HEK293 (cell line): Measurements from ENCODE around the gene NOLC1.
A peak's percentile ranks its signal among the peaks of the same experiment; 100 is the strongest.

Source experiments
- CTCF ChIA-PET: fragments of 350-600 bp; formaldehyde crosslinking; extraction: SDS; loops from one replicate; lab custom pipeline; 2021; ENCODE audit warnings: antibody characterized with exemption; lab: Yijun Ruan, JAX
- POLR2A ChIA-PET: fragments of 300-600 bp; formaldehyde crosslinking; extraction: SDS; loops from one replicate; lab custom pipeline; 2020; ENCODE audit warnings: antibody characterized with exemption, inconsistent platforms; lab: Yijun Ruan, JAX
- H3K27ac ChIP-seq: fragments of 200-500 bp; sonication (Bioruptor generic); 2 replicates; pipeline ENCODE4 v1.5.1; 2014; ENCODE audit warnings: low read depth, low read length, control low read depth, inconsistent platforms; ENCODE audit errors: extremely low read depth
- H3K36me3 ChIP-seq, 2 experiments: fragments of 200-500 bp in 1 of 2; sonication (Bioruptor generic) in 1 of 2; 1 replicate in 1 of 2; 2 replicates in 1 of 2; pipeline ENCODE4 v1.5.1; 2014 to 2017; ENCODE audit warnings: inconsistent platforms in 2 of 2, low read length in 2 of 2; ENCODE audit not compliant: control insufficient read depth in 2 of 2, insufficient read depth in 1 of 2
- H3K4me1 ChIP-seq: fragments of 200-500 bp; sonication (Bioruptor generic); 2 replicates; pipeline ENCODE4 v1.5.1; 2014; ENCODE audit warnings: mild to moderate bottlenecking, low read length, inconsistent platforms; ENCODE audit not compliant: control insufficient read depth, insufficient read depth
- H3K4me3 ChIP-seq: 2 replicates; pipeline ENCODE4 v1.5.1; 2011; ENCODE audit warnings: low read depth, mild to moderate bottlenecking, control low read depth, low read length, moderate library complexity
- H3K9me3 ChIP-seq: fragments of 200-500 bp; sonication (Bioruptor generic); 2 replicates; pipeline ENCODE4 v1.5.1; 2014; ENCODE audit warnings: low read depth, low read length, inconsistent platforms; ENCODE audit not compliant: control insufficient read depth, insufficient read depth
- HOXD13 ChIP-seq: sonication (generic); formaldehyde crosslinking; IDR thresholded peaks from 2 replicates; pipeline ENCODE4 v1.8.0; 2022; ENCODE audit warnings: missing genetic modification reagents, borderline replicate concordance
- IKZF3 ChIP-seq: fragments of 450-650 bp; IDR thresholded peaks from 2 replicates; pipeline ENCODE4 v1.5.0; 2018; ENCODE audit warnings: missing biosample characterization, mild to moderate bottlenecking, missing genetic modification characterization, moderate library complexity
- WT1 ChIP-seq: fragments of 450-650 bp; formaldehyde crosslinking; IDR thresholded peaks from 2 replicates; pipeline ENCODE4 v1.5.1; 2016; ENCODE audit warnings: missing biosample characterization, missing genetic modification characterization
- ZBTB17 ChIP-seq: fragments of 450-650 bp; formaldehyde crosslinking; IDR thresholded peaks from 2 replicates; pipeline ENCODE4 v1.5.1; 2016; ENCODE audit warnings: missing biosample characterization, missing genetic modification characterization
- ZBTB21 ChIP-seq: fragments of 450-650 bp; formaldehyde crosslinking; IDR thresholded peaks from 2 replicates; pipeline ENCODE4 v1.5.1; 2017; ENCODE audit warnings: missing biosample characterization, missing genetic modification characterization
- ZFHX2 ChIP-seq: fragments of 450-650 bp; formaldehyde crosslinking; conservative IDR thresholded peaks from 2 replicates; pipeline ENCODE4 v1.5.1; 2016; ENCODE audit warnings: missing biosample characterization, missing genetic modification characterization
- ZNF112 ChIP-seq: fragments of 450-650 bp; formaldehyde crosslinking; IDR thresholded peaks from 2 replicates; pipeline ENCODE4 v1.5.0; 2017; ENCODE audit warnings: missing biosample characterization, missing genetic modification characterization
- ZNF133 ChIP-seq: fragments of 450-650 bp; formaldehyde crosslinking; IDR thresholded peaks from 2 replicates; pipeline ENCODE4 v1.5.1; 2016; ENCODE audit warnings: missing biosample characterization, missing genetic modification characterization
- ZNF146 ChIP-seq: fragments of 450-650 bp; formaldehyde crosslinking; IDR thresholded peaks from 2 replicates; pipeline ENCODE4 v1.5.1; 2016; ENCODE audit warnings: missing biosample characterization, missing genetic modification characterization
- ZNF16 ChIP-seq: fragments of 450-650 bp; formaldehyde crosslinking; IDR thresholded peaks from 2 replicates; pipeline ENCODE4 v1.5.1; 2016; ENCODE audit warnings: low read depth, missing biosample characterization, missing genetic modification characterization
- ZNF350 ChIP-seq: fragments of 450-650 bp; formaldehyde crosslinking; IDR thresholded peaks from 2 replicates; pipeline ENCODE4 v1.5.0; 2017; ENCODE audit warnings: missing biosample characterization, mild to moderate bottlenecking, missing genetic modification characterization
- ZNF354C ChIP-seq: fragments of 450-650 bp; formaldehyde crosslinking; IDR thresholded peaks from 2 replicates; pipeline ENCODE4 v1.5.1; 2016; ENCODE audit warnings: missing biosample characterization, missing genetic modification characterization, low read depth, borderline replicate concordance
- ZNF433 ChIP-seq: fragments of 450-650 bp; formaldehyde crosslinking; IDR thresholded peaks from 2 replicates; pipeline ENCODE4 v1.5.1; 2016; ENCODE audit warnings: missing biosample characterization, missing genetic modification characterization, low read depth
- ZNF473 ChIP-seq: fragments of 450-650 bp; formaldehyde crosslinking; IDR thresholded peaks from 2 replicates; pipeline ENCODE4 v1.5.1; 2017; ENCODE audit warnings: missing biosample characterization, missing genetic modification characterization
- ZNF529 ChIP-seq: fragments of 450-650 bp; formaldehyde crosslinking; IDR thresholded peaks from 2 replicates; pipeline ENCODE4 v1.5.1; 2017; ENCODE audit warnings: missing genetic modification characterization, missing biosample characterization; ENCODE audit not compliant: insufficient replicate concordance
- ZNF658 ChIP-seq: fragments of 450-650 bp; formaldehyde crosslinking; IDR thresholded peaks from 2 replicates; pipeline ENCODE4; 2016; ENCODE audit warnings: missing biosample characterization, missing genetic modification characterization
- ZNF664 ChIP-seq: fragments of 450-650 bp; formaldehyde crosslinking; IDR thresholded peaks from 2 replicates; pipeline ENCODE4 v1.5.1; 2016; ENCODE audit warnings: missing biosample characterization, missing genetic modification characterization
- ZNF677 ChIP-seq: fragments of 450-650 bp; IDR thresholded peaks from 2 replicates; pipeline ENCODE4 v1.5.0; 2018; ENCODE audit warnings: missing biosample characterization, mild to moderate bottlenecking, missing genetic modification characterization, moderate library complexity
- ZNF791 ChIP-seq: fragments of 450-650 bp; formaldehyde crosslinking; IDR thresholded peaks from 2 replicates; pipeline ENCODE4 v1.5.1; 2016; ENCODE audit warnings: missing biosample characterization, missing genetic modification characterization
- TF ChIP-seq, protein P1 (sequence below): fragments of 450-650 bp; IDR thresholded peaks from 2 replicates; pipeline ENCODE4 v1.5.1; 2018; ENCODE audit warnings: missing biosample characterization, missing genetic modification characterization
- TF ChIP-seq, protein P2 (sequence below): fragments of 450-650 bp; formaldehyde crosslinking; IDR thresholded peaks from 2 replicates; pipeline ENCODE4 v1.5.1; 2017; ENCODE audit warnings: missing biosample characterization, mild to moderate bottlenecking, missing genetic modification characterization, moderate library complexity
- TF ChIP-seq, protein P3 (sequence below): fragments of 450-650 bp; formaldehyde crosslinking; IDR thresholded peaks from 2 replicates; pipeline ENCODE4 v1.5.1; 2016; ENCODE audit warnings: missing biosample characterization, missing genetic modification characterization
- TF ChIP-seq, protein P4 (sequence below): fragments of 450-650 bp; formaldehyde crosslinking; IDR thresholded peaks from 2 replicates; pipeline ENCODE4 v1.5.1; 2016; ENCODE audit warnings: missing biosample characterization, missing genetic modification characterization

The NOLC1 gene

DNA sequence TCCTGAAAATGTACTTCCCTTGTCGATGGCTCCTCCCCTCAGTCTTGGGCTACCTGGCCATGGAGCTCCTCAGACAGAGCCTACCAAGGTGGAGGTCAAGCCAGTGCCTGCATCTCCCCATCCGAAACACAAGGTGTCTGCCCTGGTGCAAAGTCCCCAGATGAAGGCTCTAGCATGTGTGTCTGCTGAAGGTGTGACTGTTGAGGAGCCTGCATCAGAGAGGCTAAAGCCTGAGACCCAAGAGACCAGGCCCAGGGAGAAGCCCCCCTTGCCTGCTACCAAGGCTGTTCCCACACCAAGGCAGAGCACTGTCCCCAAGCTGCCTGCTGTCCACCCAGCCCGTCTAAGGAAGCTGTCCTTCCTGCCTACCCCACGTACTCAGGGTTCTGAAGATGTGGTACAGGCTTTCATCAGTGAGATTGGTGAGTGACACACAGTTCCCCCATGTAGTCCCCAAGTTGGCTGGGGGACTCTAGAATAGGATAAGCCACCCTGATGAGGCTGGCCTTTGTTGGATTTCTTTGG, 10.5 kb upstream of the NOLC1 start:
- Histone ChIP-seq H3K4me3 (no peak overlapping the region), H3K4me1 (peaks cover 3% of the 10 kb centered on the region), H3K9me3 (no peaks in the 10 kb centered on the region), H3K27ac (no peak overlapping the region), H3K36me3 (peaks cover 26 to 83% of the 10 kb centered on the region in 2 experiments)
- ChIA-PET POLR2A (no interaction called here), CTCF (no interaction called here)
- TF ChIP-seq ZNF473 (tag by site-specific recombination), result no peak
- TF ChIP-seq HOXD13 (CRISPR knock-in tag), result no peak
- TF ChIP-seq ZNF791 (tag by site-specific recombination), result no peak

DNA sequence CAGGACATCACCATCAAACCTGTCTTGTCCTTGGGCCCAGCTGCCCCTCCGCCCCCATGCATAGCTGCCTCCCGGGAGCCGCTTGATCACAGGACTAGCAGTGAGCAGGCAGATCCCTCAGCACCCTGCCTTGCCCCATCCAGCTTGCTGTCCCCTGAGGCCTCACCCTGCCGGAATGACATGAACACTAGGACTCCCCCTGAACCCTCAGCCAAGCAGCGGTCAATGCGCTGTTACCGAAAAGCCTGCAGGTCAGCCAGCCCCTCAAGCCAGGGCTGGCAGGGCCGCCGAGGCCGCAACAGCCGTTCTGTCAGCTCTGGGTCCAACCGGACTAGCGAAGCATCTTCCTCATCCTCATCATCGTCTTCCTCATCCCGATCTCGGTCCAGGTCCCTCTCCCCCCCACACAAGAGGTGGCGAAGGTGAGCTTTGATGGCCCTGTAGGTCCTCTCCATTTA, 5.2 kb upstream of the NOLC1 start:
- Histone ChIP-seq H3K36me3 (peaks cover 37 to 73% of the 10 kb centered on the region in 2 experiments), H3K9me3 (no peaks in the 10 kb centered on the region), H3K4me1 (0 out of 2 replicates have a peak, but pooled peaks cover 2% of the 10 kb centered on the region), H3K27ac (no peak overlapping the region), H3K4me3 (no peak overlapping the region)
- CTCF ChIA-PET, result interaction anchor here (1.2 to 1.4 kb wide), 2 partner anchors 15 to 205 kb away, joined by 3 to 5 read pairs; no protein-coding TSS in a partner anchor
- POLR2A ChIA-PET, result interaction anchor here (1.7 kb wide), 1 partner anchor 14 kb away, joined by 4 read pairs; the partner anchor contains the start of gene PPRC1
- TF ChIP-seq ZFHX2 (no peak), ZNF16 (tag by site-specific recombination) (no peak), ZBTB17 (tag by site-specific recombination) (no peak), ZNF354C (tag by site-specific recombination) (no peak), ZNF112 (no peak), WT1 (tag by site-specific recombination) (no peak)
- TF ChIP-seq, protein P1, sequence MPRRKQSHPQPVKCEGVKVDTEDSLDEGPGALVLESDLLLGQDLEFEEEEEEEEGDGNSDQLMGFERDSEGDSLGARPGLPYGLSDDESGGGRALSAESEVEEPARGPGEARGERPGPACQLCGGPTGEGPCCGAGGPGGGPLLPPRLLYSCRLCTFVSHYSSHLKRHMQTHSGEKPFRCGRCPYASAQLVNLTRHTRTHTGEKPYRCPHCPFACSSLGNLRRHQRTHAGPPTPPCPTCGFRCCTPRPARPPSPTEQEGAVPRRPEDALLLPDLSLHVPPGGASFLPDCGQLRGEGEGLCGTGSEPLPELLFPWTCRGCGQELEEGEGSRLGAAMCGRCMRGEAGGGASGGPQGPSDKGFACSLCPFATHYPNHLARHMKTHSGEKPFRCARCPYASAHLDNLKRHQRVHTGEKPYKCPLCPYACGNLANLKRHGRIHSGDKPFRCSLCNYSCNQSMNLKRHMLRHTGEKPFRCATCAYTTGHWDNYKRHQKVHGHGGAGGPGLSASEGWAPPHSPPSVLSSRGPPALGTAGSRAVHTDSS (tag by site-specific recombination), result peak; percentile 93

DNA sequence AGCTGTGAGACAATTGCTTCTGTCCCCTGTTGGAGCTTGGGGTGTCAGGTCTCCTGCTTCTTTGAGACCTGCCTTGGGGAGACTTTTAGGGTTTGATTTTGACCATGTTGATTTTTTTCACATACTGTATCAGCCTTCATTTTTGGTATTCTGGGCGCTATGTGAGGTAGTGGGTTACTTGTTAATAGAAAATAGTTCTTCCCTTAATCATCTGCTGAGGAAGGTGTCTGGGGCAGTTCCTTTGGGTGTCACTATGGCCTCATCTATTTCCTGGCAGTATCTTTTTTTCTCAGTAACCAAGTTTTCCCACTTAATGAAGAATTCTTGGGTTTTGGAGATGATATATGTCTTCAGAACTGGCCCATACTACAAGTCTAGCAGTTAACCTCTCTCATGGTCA, 4.6 kb upstream of the NOLC1 start:
- Histone ChIP-seq H3K4me3 (no peak overlapping the region), H3K4me1 (0 out of 2 replicates have a peak, but pooled peaks cover 2% of the 10 kb centered on the region), H3K27ac (no peak overlapping the region), H3K36me3 (peaks cover 32 to 72% of the 10 kb centered on the region in 2 experiments), H3K9me3 (no peaks in the 10 kb centered on the region)
- ChIA-PET CTCF (interaction anchor here (1.2 kb wide), 1 partner anchor 16 kb away, joined by 5 read pairs; no protein-coding TSS in a partner anchor), POLR2A (no interaction called here)
- TF ChIP-seq ZNF16 (tag by site-specific recombination) (no peak), ZNF529 (tag by site-specific recombination) (no peak), ZNF433 (tag by site-specific recombination) (no peak), ZNF133 (tag by site-specific recombination) (no peak), ZNF664 (tag by site-specific recombination) (no peak), ZNF677 (tag by site-specific recombination) (no peak), ZNF350 (no peak), ZNF146 (tag by site-specific recombination) (no peak), ZBTB21 (no peak), IKZF3 (tag by site-specific recombination) (no peak), ZNF658 (tag by site-specific recombination) (no peak)
- TF ChIP-seq, protein P2, sequence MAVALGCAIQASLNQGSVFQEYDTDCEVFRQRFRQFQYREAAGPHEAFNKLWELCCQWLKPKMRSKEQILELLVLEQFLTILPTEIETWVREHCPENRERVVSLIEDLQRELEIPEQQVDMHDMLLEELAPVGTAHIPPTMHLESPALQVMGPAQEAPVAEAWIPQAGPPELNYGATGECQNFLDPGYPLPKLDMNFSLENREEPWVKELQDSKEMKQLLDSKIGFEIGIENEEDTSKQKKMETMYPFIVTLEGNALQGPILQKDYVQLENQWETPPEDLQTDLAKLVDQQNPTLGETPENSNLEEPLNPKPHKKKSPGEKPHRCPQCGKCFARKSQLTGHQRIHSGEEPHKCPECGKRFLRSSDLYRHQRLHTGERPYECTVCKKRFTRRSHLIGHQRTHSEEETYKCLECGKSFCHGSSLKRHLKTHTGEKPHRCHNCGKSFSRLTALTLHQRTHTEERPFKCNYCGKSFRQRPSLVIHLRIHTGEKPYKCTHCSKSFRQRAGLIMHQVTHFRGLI (tag by site-specific recombination), result no peak
- TF ChIP-seq, protein P3, sequence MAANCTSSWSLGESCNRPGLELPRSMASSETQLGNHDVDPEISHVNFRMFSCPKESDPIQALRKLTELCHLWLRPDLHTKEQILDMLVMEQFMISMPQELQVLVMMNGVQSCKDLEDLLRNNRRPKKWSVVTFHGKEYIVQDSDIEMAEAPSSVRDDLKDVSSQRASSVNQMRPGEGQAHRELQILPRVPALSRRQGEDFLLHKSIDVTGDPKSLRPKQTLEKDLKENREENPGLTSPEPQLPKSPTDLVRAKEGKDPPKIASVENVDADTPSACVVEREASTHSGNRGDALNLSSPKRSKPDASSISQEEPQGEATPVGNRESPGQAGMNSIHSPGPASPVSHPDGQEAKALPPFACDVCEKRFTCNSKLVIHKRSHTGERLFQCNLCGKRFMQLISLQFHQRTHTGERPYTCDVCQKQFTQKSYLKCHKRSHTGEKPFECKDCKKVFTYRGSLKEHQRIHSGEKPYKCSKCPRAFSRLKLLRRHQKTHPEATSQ (tag by site-specific recombination), result no peak
- TF ChIP-seq, protein P4, sequence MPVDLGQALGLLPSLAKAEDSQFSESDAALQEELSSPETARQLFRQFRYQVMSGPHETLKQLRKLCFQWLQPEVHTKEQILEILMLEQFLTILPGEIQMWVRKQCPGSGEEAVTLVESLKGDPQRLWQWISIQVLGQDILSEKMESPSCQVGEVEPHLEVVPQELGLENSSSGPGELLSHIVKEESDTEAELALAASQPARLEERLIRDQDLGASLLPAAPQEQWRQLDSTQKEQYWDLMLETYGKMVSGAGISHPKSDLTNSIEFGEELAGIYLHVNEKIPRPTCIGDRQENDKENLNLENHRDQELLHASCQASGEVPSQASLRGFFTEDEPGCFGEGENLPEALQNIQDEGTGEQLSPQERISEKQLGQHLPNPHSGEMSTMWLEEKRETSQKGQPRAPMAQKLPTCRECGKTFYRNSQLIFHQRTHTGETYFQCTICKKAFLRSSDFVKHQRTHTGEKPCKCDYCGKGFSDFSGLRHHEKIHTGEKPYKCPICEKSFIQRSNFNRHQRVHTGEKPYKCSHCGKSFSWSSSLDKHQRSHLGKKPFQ, result no peak
